ENCODE data around the gene APOB.

APOB gene

GRCh38 chr2:21019000-21019677 lies 24.7 kb downstream of the APOB start:
- no peak for FAIRE-seq

GRCh38 chr2:21018290-21018689 lies 25.6 kb downstream of the APOB start:
- FAIRE-seq = no peak

- FAIRE-seq = no peak
Measured at GRCh38 chr2:21017748-21018276, 26.1 kb downstream of the APOB start.

GRCh38 chr2:21015281-21015645 lies 28.6 kb downstream of the APOB start:
- no peak for FAIRE-seq

GRCh38 chr2:21014364-21015280 lies 29.3 kb downstream of the APOB start:
- FAIRE-seq = no peak

GRCh38 chr2:21013043-21013816 lies 30.6 kb downstream of the APOB start:
- FAIRE-seq = no peak

GRCh38 chr2:21012557-21012937 lies 31.3 kb downstream of the APOB start:
- FAIRE-seq = no peak

- FAIRE-seq = no peak
Measured at GRCh38 chr2:21011876-21012556, 31.9 kb downstream of the APOB start.

GRCh38 chr2:21011453-21011852 lies 32.4 kb downstream of the APOB start:
- FAIRE-seq = no peak

GRCh38 chr2:21010813-21011439 lies 32.9 kb downstream of the APOB start:
- no peak for FAIRE-seq

GRCh38 chr2:21009662-21010225 lies 34.1 kb downstream of the APOB start:
- no peak for FAIRE-seq

GRCh38 chr2:21008790-21009661 lies 34.8 kb downstream of the APOB start:
- no peak for FAIRE-seq

- FAIRE-seq = no peak
Measured at GRCh38 chr2:21008014-21008789, 35.7 kb downstream of the APOB start.

- no peak for FAIRE-seq
Measured at GRCh38 chr2:21007129-21008013, 36.5 kb downstream of the APOB start.

GRCh38 chr2:21006423-21007128 lies 37.3 kb downstream of the APOB start:
- no peak for FAIRE-seq

GRCh38 chr2:21005700-21006422 lies 38.0 kb downstream of the APOB start:
- no peak for FAIRE-seq

- no peak for FAIRE-seq
Measured at GRCh38 chr2:21005111-21005699, 38.7 kb downstream of the APOB start.
